GM23338 (cell line): ENCODE data around the gene RPS19BP1. TPM values are rescaled to one million over a fixed set of nuclear protein-coding genes. Genes with fewer than 3 reads are reported as not detected.

ENCODE experiments used
- ATAC-seq: fragments of 200-7000 bp; cut with Tn5 transposase; 3 replicates; pipeline ENCODE4 v1.9.1; 2020
- DNase-seq: peaks from one replicate; pipeline ENCODE4 v3.0.0-alpha.2; 2015; ENCODE audit warnings: low spot score
- H2AFZ ChIP-seq: fragments of 200-600 bp; sonication (generic); 2 replicates; pipeline ENCODE4 v1.8.0; 2016; ENCODE audit warnings: antibody characterized with exemption, mild to moderate bottlenecking, moderate library complexity
- H3F3A ChIP-seq: fragments of 200-600 bp; sonication (generic); replicated peaks from 2 replicates; pipeline ENCODE4 v1.8.0; 2017; ENCODE audit warnings: antibody characterized with exemption, mixed run types, low read depth
- H3K27ac ChIP-seq: fragments of 200-600 bp; sonication (generic); 2 replicates; pipeline ENCODE4 v1.6.1; 2016; ENCODE audit warnings: low read depth
- H3K27me3 ChIP-seq: fragments of 200-600 bp; sonication (generic); 2 replicates; pipeline ENCODE4 v1.8.0; 2016; ENCODE audit warnings: mild to moderate bottlenecking, mixed run types, moderate library complexity; ENCODE audit not compliant: insufficient read depth
- H3K36me3 ChIP-seq: fragments of 200-600 bp; sonication (generic); 2 replicates; pipeline ENCODE4 v1.8.0; 2016; ENCODE audit warnings: mild to moderate bottlenecking; ENCODE audit not compliant: insufficient read depth
- H3K4me1 ChIP-seq: fragments of 200-600 bp; sonication (generic); 2 replicates; pipeline ENCODE4 v1.8.0; 2016; ENCODE audit warnings: mild to moderate bottlenecking, moderate library complexity; ENCODE audit not compliant: insufficient read depth
- H3K4me2 ChIP-seq: fragments of 200-600 bp; sonication (generic); 2 replicates; pipeline ENCODE4 v1.7.1; 2017; ENCODE audit warnings: mixed run types
- H3K4me3 ChIP-seq: fragments of 200-600 bp; sonication (generic); 2 replicates; pipeline ENCODE4 v1.6.1; 2016; ENCODE audit warnings: mixed run types
- H3K79me2 ChIP-seq: fragments of 200-600 bp; sonication (generic); replicated peaks from 2 replicates; pipeline ENCODE4 v1.8.0; 2017; ENCODE audit warnings: mild to moderate bottlenecking; ENCODE audit not compliant: insufficient read depth
- H3K9me2 ChIP-seq: fragments of 200-600 bp; sonication (generic); 2 replicates; pipeline ENCODE4 v1.8.0; 2017; ENCODE audit not compliant: insufficient read depth
- H4K20me1 ChIP-seq: fragments of 200-600 bp; sonication (generic); replicated peaks from 2 replicates; pipeline ENCODE4 v1.8.0; 2017; ENCODE audit warnings: mild to moderate bottlenecking; ENCODE audit not compliant: insufficient read depth
- H3K27ac Mint-ChIP-seq: 2 replicates; pipeline ENCODE4 v1.8.0; 2020; ENCODE audit warnings: inconsistent platforms, mild to moderate bottlenecking, moderate library complexity, mixed read lengths
- H3K27me3 Mint-ChIP-seq: 3 replicates; pipeline ENCODE4 v1.8.0; 2022; ENCODE audit warnings: low read depth, mild to moderate bottlenecking, moderate library complexity, mixed read lengths, inconsistent platforms; ENCODE audit not compliant: insufficient read depth, poor library complexity
- H3K36me3 Mint-ChIP-seq: 3 replicates; pipeline ENCODE4 v1.8.0; 2021; ENCODE audit warnings: low read depth, mild to moderate bottlenecking, inconsistent platforms, moderate library complexity, mixed read lengths
- H3K4me1 Mint-ChIP-seq: 3 replicates; pipeline ENCODE4 v1.8.0; 2020; ENCODE audit warnings: mild to moderate bottlenecking, inconsistent platforms, mixed read lengths
- H3K4me3 Mint-ChIP-seq: 3 replicates; pipeline ENCODE4 v1.8.0; 2021; ENCODE audit warnings: moderate library complexity, mild to moderate bottlenecking, inconsistent platforms, mixed read lengths
- H3K9me3 Mint-ChIP-seq: 3 replicates; pipeline ENCODE4 v1.8.0; 2020; ENCODE audit warnings: moderate library complexity, mild to moderate bottlenecking, inconsistent platforms, mixed read lengths
- CREB1 ChIP-seq: fragments of 250-450 bp; sonication (Bioruptor Pico); IDR thresholded peaks from 2 replicates; pipeline ENCODE4 v1.5.0; 2020; ENCODE audit warnings: low read depth, mild to moderate bottlenecking, moderate library complexity
- EZH2phosphoT487 ChIP-seq: fragments of 200-600 bp; sonication (generic); IDR thresholded peaks from one replicate; pipeline ENCODE4 v1.8.1; 2018; ENCODE audit warnings: antibody characterized with exemption; ENCODE audit not compliant: unreplicated experiment
- JUNB ChIP-seq: IDR thresholded peaks from one replicate; pipeline ENCODE4 v1.6.1; 2016; ENCODE audit warnings: antibody characterized with exemption; ENCODE audit not compliant: unreplicated experiment
- NANOG ChIP-seq: IDR thresholded peaks from 2 replicates; pipeline ENCODE4 v1.6.1; 2016; ENCODE audit warnings: antibody characterized with exemption, borderline replicate concordance
- POLR2AphosphoS5 ChIP-seq: IDR thresholded peaks from 2 replicates; pipeline ENCODE4 v1.6.1; 2016; ENCODE audit warnings: antibody characterized with exemption, low read depth
- ZNF114 ChIP-seq: fragments of 250-450 bp; sonication (Bioruptor Pico); IDR thresholded peaks from 2 replicates; pipeline ENCODE4 v1.5.0; 2020; ENCODE audit warnings: mild to moderate bottlenecking, moderate library complexity
- ZNF331 ChIP-seq: fragments of 250-450 bp; sonication (Bioruptor Pico); IDR thresholded peaks from 2 replicates; pipeline ENCODE4 v1.5.0; 2020; ENCODE audit warnings: low read depth, mild to moderate bottlenecking, moderate library complexity
- polyA plus RNA-seq: library from polyadenylated mRNA; unstranded; fragments of >200 nt; fragmentation: Nextera tagmentation; extraction: Ambion mirVana; gene quantifications from 2 replicates; pipeline ENCODE4 v1.2.1, GENCODE V29; 2016
- total RNA-seq: library from RNA; depleted of rRNA; stranded (reverse); fragments of >200 nt; shearing (Covaris generic); gene quantifications from 2 replicates; pipeline ENCODE4 v1.2.3, GENCODE V29; 2014
- TF ChIP-seq, protein P1 (sequence below): fragments of 250-450 bp; sonication (Bioruptor Pico); IDR thresholded peaks from 2 replicates; pipeline ENCODE4 v1.5.0; 2020; ENCODE audit warnings: mild to moderate bottlenecking, moderate library complexity
- TF ChIP-seq, protein P2 (sequence below): IDR thresholded peaks from one replicate; pipeline ENCODE4 v1.6.1; 2018; ENCODE audit warnings: antibody characterized with exemption; ENCODE audit not compliant: unreplicated experiment
- TF ChIP-seq, protein P3 (sequence below), 2 experiments: fragments of 200-600 bp in 1 of 2; sonication (generic) in 1 of 2; conservative IDR thresholded peaks; 2 replicates each; pipeline versions ENCODE4 v1.5.1 to v1.6.1; 2016 to 2017; ENCODE audit warnings: antibody characterized with exemption in 2 of 2, low read depth in 2 of 2, mild to moderate bottlenecking in 2 of 2, moderate library complexity in 1 of 2

Gene RPS19BP1
- total and polyA plus RNA-seq, 2 experiments from 2014 or later, result 153 to 215 TPM

DNA sequence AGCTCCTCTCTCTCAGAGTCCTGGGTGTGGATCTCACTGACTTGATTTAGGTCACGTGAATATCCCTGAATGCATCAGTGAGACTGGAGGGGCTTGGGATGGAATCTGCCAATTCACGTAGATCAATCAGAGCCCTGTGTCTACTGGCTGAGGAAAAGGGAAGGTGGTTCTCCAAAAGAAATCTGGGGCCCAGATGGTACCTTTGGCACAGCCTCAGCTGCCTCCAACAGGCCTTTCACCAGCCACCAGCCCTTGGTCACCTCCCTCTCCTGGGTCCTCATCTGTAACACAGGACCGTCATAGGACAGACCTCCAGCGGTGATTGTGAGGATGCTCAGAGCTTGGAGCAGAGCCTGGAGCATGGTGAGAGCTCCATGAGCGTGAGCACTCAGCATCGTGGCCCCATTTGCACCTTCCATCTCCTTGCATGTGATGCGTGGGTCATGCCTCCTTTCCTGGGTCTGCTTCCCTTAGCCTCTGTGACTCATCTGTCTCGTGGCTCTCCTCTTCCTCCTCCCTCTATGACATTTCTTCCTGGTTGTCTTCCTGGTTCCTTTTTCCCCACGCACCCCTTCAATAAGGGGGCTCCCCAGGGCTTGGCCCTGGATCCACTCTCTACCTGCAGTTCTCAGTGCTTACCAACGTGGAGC lies 38.0 kb downstream of the RPS19BP1 start:
- Mint-ChIP-seq H3K27me3 (peaks cover 34% of the 10 kb centered on the region), H3K4me3 (no peak overlapping the region; the same call in 2 of the 3 replicates), H3K4me1 (peaks cover 10% of the 10 kb centered on the region), H3K36me3 (no peaks in the 10 kb centered on the region), H3K27ac (no peak overlapping the region), H3K9me3 (no peaks in the 10 kb centered on the region; the same call in 1 of the 3 replicates)
- 0 out of 2 replicates have a peak, but pooled peaks cover 3% of the 10 kb centered on the region for H4K20me1 ChIP-seq
- H3K36me3 ChIP-seq, result no peaks in the 10 kb centered on the region
- ATAC-seq (no peak), DNase-seq (no peak)
- 0 out of 2 replicates have a peak, but pooled peaks cover 6% of the 10 kb centered on the region for H3K27me3 ChIP-seq
- no peak overlapping the region for H3K27ac ChIP-seq
- H3F3A ChIP-seq, result no peaks in the 10 kb centered on the region; the same call in 1 of the 2 replicates
- no peaks in the 10 kb centered on the region for H3K9me2 ChIP-seq
- no peak overlapping the region for H2AFZ ChIP-seq
- no peaks in the 10 kb centered on the region for H3K79me2 ChIP-seq
- no peak overlapping the region for H3K4me2 ChIP-seq
- no peaks in the 10 kb centered on the region for H3K4me1 ChIP-seq
- no peak overlapping the region for H3K4me3 ChIP-seq
- no peak for TF ChIP-seq EZH2phosphoT487
- no peak for TF ChIP-seq JUNB

DNA sequence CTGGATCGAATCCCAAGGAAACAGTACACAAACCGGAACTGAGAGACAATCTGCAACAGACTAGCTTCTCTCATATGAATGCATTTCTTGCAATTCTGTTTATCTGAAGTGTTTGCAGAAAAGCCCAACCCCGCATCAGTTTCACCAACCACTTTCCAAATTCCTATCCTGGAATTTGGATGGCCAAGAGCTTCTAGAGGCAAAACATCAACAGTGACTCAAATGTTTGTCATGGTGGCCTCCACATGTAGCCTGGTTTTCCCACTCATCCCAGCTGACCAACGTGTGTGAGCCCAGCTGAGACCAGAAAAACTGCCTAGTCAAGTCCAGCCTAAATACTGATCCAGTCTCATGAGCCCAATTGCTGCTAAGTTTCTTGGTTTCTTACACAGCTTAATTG lies 38.8 kb downstream of the RPS19BP1 start:
- no peaks in the 10 kb centered on the region for H3K36me3 Mint-ChIP-seq
- peaks cover 25% of the 10 kb centered on the region for H3K27me3 Mint-ChIP-seq
- ATAC-seq (no peak), DNase-seq (no peak)
- no peaks in the 10 kb centered on the region for H3K79me2 ChIP-seq
- H3K4me1 Mint-ChIP-seq, result peaks cover 10% of the 10 kb centered on the region
- 0 out of 2 replicates have a peak, but pooled peaks cover 3% of the 10 kb centered on the region for H4K20me1 ChIP-seq
- no peak overlapping the region for H3K27ac Mint-ChIP-seq
- 0 out of 2 replicates have a peak overlapping the region, but pooled peaks have one; percentile 40 for H3K27ac ChIP-seq
- no peak overlapping the region for H3K4me2 ChIP-seq
- H3K9me3 Mint-ChIP-seq, result no peaks in the 10 kb centered on the region; the same call in 2 of the 3 replicates
- H3F3A ChIP-seq, result no peaks in the 10 kb centered on the region; the same call in 1 of the 2 replicates
- H3K4me3 ChIP-seq, result no peak overlapping the region
- no peaks in the 10 kb centered on the region for H3K4me1 ChIP-seq
- no peaks in the 10 kb centered on the region for H3K9me2 ChIP-seq
- no peak overlapping the region for H3K4me3 Mint-ChIP-seq
- 0 out of 2 replicates have a peak, but pooled peaks cover 6% of the 10 kb centered on the region for H3K27me3 ChIP-seq
- H2AFZ ChIP-seq, result no peak overlapping the region
- H3K36me3 ChIP-seq, result no peaks in the 10 kb centered on the region
- TF ChIP-seq, protein P1, sequence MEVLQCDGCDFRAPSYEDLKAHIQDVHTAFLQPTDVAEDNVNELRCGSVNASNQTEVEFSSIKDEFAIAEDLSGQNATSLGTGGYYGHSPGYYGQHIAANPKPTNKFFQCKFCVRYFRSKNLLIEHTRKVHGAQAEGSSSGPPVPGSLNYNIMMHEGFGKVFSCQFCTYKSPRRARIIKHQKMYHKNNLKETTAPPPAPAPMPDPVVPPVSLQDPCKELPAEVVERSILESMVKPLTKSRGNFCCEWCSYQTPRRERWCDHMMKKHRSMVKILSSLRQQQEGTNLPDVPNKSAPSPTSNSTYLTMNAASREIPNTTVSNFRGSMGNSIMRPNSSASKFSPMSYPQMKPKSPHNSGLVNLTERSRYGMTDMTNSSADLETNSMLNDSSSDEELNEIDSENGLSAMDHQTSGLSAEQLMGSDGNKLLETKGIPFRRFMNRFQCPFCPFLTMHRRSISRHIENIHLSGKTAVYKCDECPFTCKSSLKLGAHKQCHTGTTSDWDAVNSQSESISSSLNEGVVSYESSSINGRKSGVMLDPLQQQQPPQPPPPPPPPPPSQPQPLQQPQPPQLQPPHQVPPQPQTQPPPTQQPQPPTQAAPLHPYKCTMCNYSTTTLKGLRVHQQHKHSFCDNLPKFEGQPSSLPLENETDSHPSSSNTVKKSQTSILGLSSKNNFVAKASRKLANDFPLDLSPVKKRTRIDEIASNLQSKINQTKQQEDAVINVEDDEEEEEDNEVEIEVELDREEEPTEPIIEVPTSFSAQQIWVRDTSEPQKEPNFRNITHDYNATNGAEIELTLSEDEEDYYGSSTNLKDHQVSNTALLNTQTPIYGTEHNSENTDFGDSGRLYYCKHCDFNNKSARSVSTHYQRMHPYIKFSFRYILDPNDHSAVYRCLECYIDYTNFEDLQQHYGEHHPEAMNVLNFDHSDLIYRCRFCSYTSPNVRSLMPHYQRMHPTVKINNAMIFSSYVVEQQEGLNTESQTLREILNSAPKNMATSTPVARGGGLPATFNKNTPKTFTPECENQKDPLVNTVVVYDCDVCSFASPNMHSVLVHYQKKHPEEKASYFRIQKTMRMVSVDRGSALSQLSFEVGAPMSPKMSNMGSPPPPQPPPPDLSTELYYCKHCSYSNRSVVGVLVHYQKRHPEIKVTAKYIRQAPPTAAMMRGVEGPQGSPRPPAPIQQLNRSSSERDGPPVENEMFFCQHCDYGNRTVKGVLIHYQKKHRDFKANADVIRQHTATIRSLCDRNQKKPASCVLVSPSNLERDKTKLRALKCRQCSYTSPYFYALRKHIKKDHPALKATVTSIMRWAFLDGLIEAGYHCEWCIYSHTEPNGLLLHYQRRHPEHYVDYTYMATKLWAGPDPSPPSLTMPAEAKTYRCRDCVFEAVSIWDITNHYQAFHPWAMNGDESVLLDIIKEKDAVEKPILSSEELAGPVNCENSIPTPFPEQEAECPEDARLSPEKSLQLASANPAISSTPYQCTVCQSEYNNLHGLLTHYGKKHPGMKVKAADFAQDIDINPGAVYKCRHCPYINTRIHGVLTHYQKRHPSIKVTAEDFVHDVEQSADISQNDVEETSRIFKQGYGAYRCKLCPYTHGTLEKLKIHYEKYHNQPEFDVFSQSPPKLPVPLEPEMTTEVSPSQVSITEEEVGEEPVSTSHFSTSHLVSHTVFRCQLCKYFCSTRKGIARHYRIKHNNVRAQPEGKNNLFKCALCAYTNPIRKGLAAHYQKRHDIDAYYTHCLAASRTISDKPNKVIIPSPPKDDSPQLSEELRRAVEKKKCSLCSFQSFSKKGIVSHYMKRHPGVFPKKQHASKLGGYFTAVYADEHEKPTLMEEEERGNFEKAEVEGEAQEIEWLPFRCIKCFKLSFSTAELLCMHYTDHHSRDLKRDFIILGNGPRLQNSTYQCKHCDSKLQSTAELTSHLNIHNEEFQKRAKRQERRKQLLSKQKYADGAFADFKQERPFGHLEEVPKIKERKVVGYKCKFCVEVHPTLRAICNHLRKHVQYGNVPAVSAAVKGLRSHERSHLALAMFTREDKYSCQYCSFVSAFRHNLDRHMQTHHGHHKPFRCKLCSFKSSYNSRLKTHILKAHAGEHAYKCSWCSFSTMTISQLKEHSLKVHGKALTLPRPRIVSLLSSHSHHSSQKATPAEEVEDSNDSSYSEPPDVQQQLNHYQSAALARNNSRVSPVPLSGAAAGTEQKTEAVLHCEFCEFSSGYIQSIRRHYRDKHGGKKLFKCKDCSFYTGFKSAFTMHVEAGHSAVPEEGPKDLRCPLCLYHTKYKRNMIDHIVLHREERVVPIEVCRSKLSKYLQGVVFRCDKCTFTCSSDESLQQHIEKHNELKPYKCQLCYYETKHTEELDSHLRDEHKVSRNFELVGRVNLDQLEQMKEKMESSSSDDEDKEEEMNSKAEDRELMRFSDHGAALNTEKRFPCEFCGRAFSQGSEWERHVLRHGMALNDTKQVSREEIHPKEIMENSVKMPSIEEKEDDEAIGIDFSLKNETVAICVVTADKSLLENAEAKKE (CRISPR knock-in tag), result no peak
- TF ChIP-seq CREB1 (CRISPR knock-in tag), result no peak
- TF ChIP-seq ZNF331, result no peak
- TF ChIP-seq NANOG, result no peak
- TF ChIP-seq POLR2AphosphoS5, result no peak
- TF ChIP-seq, protein P2, sequence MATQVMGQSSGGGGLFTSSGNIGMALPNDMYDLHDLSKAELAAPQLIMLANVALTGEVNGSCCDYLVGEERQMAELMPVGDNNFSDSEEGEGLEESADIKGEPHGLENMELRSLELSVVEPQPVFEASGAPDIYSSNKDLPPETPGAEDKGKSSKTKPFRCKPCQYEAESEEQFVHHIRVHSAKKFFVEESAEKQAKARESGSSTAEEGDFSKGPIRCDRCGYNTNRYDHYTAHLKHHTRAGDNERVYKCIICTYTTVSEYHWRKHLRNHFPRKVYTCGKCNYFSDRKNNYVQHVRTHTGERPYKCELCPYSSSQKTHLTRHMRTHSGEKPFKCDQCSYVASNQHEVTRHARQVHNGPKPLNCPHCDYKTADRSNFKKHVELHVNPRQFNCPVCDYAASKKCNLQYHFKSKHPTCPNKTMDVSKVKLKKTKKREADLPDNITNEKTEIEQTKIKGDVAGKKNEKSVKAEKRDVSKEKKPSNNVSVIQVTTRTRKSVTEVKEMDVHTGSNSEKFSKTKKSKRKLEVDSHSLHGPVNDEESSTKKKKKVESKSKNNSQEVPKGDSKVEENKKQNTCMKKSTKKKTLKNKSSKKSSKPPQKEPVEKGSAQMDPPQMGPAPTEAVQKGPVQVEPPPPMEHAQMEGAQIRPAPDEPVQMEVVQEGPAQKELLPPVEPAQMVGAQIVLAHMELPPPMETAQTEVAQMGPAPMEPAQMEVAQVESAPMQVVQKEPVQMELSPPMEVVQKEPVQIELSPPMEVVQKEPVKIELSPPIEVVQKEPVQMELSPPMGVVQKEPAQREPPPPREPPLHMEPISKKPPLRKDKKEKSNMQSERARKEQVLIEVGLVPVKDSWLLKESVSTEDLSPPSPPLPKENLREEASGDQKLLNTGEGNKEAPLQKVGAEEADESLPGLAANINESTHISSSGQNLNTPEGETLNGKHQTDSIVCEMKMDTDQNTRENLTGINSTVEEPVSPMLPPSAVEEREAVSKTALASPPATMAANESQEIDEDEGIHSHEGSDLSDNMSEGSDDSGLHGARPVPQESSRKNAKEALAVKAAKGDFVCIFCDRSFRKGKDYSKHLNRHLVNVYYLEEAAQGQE, result no peak
- TF ChIP-seq JUNB, result no peak
- TF ChIP-seq, protein P3, sequence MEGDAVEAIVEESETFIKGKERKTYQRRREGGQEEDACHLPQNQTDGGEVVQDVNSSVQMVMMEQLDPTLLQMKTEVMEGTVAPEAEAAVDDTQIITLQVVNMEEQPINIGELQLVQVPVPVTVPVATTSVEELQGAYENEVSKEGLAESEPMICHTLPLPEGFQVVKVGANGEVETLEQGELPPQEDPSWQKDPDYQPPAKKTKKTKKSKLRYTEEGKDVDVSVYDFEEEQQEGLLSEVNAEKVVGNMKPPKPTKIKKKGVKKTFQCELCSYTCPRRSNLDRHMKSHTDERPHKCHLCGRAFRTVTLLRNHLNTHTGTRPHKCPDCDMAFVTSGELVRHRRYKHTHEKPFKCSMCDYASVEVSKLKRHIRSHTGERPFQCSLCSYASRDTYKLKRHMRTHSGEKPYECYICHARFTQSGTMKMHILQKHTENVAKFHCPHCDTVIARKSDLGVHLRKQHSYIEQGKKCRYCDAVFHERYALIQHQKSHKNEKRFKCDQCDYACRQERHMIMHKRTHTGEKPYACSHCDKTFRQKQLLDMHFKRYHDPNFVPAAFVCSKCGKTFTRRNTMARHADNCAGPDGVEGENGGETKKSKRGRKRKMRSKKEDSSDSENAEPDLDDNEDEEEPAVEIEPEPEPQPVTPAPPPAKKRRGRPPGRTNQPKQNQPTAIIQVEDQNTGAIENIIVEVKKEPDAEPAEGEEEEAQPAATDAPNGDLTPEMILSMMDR (conservative IDR thresholded peaks at IDR 0.05; ENCODE audit: low read depth in 2 of 2), result no peak
- no peak for TF ChIP-seq ZNF114
